HG03460 (cell line): ENCODE data around the gene TEX35.

Source experiments
- ATAC-seq: cut with Tn5 transposase; IDR thresholded peaks from one replicate; pipeline ENCODE4 v1.9.1; 2021; ENCODE audit not compliant: unreplicated experiment

Gene TEX35

DNA sequence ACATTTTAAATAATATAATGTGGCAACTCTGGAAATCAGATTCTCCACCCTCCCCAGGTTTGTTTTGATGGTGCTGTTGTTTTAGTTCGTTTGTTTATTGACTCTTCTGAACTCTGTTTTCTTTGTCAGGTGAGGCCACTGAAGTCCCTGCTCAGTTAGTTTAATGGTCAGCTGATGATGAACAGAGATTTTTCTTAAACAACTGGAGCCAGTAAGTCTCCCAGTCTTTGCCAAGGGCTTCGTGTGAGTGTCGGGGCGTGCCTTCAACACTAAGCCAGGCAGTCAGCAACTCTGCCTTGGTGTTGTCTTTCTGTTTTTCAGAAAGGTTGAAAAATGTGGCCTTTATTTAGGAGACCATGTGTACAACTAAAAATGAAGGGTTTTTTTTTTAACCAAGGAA lies 58.9 kb downstream of the TEX35 start:
- no peak for ATAC-seq
